Caco-2 (cell line): ENCODE results near the gene DCAF4. TPM values are rescaled to one million over a fixed set of nuclear protein-coding genes. Genes with fewer than 3 reads are reported as not detected.

Source experiments
- BruUV-seq: library from RNA; stranded (reverse); fragments of 400-500 nt; replicated peaks from 2 replicates; lab custom pipeline; 2021; lab: Mats Ljungman, UMichigan
- CTCF ChIA-PET: fragments of 300-600 bp; sonication (Branson Sonifier 250); formaldehyde crosslinking; loops from one replicate; lab custom pipeline; 2022; ENCODE audit warnings: antibody characterized with exemption; lab: Charles Lee
- POLR2A ChIA-PET: fragments of 300-600 bp; sonication (Branson Sonifier 250); formaldehyde crosslinking; loops from one replicate; lab custom pipeline; 2022; ENCODE audit warnings: antibody characterized with exemption; lab: Charles Lee
- DNase-seq, 2 experiments: peaks; one replicate each; pipeline versions ENCODE4 v3.0.0 to v3.0.0-alpha.2; 2020 to 2022
- H3K27me3 ChIP-seq: replicated peaks from 2 replicates; pipeline ENCODE4 v1.6.0; 2011; ENCODE audit warnings: low read length; ENCODE audit not compliant: control insufficient read depth, insufficient read depth
- H3K36me3 ChIP-seq: 2 replicates; pipeline ENCODE4 v1.5.1; 2011; ENCODE audit warnings: low read length; ENCODE audit not compliant: control insufficient read depth, insufficient read depth
- H3K4me1 ChIP-seq: fragments of 250-450 bp; sonication (Bioruptor Pico); 2 replicates; pipeline ENCODE4 v1.5.1; 2020; ENCODE audit warnings: mild to moderate bottlenecking
- H3K4me3 ChIP-seq: 2 replicates; pipeline ENCODE4 v1.5.1; 2011; ENCODE audit warnings: low read depth, mild to moderate bottlenecking, control low read depth, low read length
- H3K9me3 ChIP-seq: fragments of 250-450 bp; sonication (Bioruptor Pico); 2 replicates; pipeline ENCODE4 v1.5.1; 2020; ENCODE audit warnings: mild to moderate bottlenecking, moderate library complexity
- H3K27ac Mint-ChIP-seq: one replicate; pipeline ENCODE4 v1.8.0; 2022; ENCODE audit warnings: mixed read lengths; ENCODE audit not compliant: unreplicated experiment
- H3K27me3 Mint-ChIP-seq: one replicate; pipeline ENCODE4 v1.8.0; 2022; ENCODE audit warnings: mixed read lengths; ENCODE audit not compliant: insufficient read depth, unreplicated experiment
- H3K36me3 Mint-ChIP-seq: one replicate; pipeline ENCODE4 v1.8.0; 2022; ENCODE audit warnings: mild to moderate bottlenecking, mixed read lengths; ENCODE audit not compliant: insufficient read depth, unreplicated experiment
- H3K4me1 Mint-ChIP-seq: one replicate; pipeline ENCODE4 v1.8.0; 2022; ENCODE audit warnings: low read depth, mixed read lengths; ENCODE audit not compliant: unreplicated experiment
- H3K4me3 Mint-ChIP-seq: one replicate; pipeline ENCODE4 v1.8.0; 2022; ENCODE audit warnings: mild to moderate bottlenecking, moderate library complexity, mixed read lengths; ENCODE audit not compliant: unreplicated experiment
- H3K9me3 Mint-ChIP-seq: one replicate; pipeline ENCODE4 v1.8.0; 2022; ENCODE audit warnings: mixed read lengths; ENCODE audit not compliant: unreplicated experiment
- intact Hi-C: fragments of 100-400 bp; cut with micrococcal nuclease; formaldehyde crosslinking; loops from one replicate; pipeline ENCODE4 v1.10.0; 2022; ENCODE audit not compliant: unreplicated experiment
- total RNA-seq: library from RNA; stranded (reverse); gene quantifications from 2 replicates; pipeline ENCODE4 v1.2.3, GENCODE V29; 2022
- TF ChIP-seq, protein P1 (sequence below), 2 experiments: fragments of 200-600 bp in 1 of 2; IDR thresholded peaks; 1 replicate in 1 of 2; 2 replicates in 1 of 2; pipeline versions ENCODE4 v1.5.1 to v1.8.0; 2011 to 2022; ENCODE audit warnings: antibody characterized with exemption in 1 of 2, control low read depth in 1 of 2, inconsistent platforms in 1 of 2, low read depth in 1 of 2, low read length in 1 of 2, mild to moderate bottlenecking in 1 of 2, moderate library complexity in 1 of 2; ENCODE audit not compliant: insufficient read depth in 1 of 2, severe bottlenecking in 1 of 2, unreplicated experiment in 1 of 2

Gene DCAF4
- total RNA-seq, 1 experiment from 2014 or later = 21.1 TPM

GRCh38 chr14:72878746-72879145, 47.5 kb upstream of the DCAF4 start:
- no peaks in the 10 kb centered on the region for H3K4me1 ChIP-seq
- DNase-seq = no peak
- ChIA-PET POLR2A (no interaction called here), CTCF (no interaction called here)
- H3K4me1 Mint-ChIP-seq = no peaks in the 10 kb centered on the region
- no peak overlapping the region for H3K27ac Mint-ChIP-seq
- intact Hi-C loops = no loop called here
- no peak overlapping the region for H3K4me3 ChIP-seq
- no peaks in the 10 kb centered on the region for H3K36me3 Mint-ChIP-seq
- peaks cover 30% of the 10 kb centered on the region for H3K27me3 Mint-ChIP-seq
- H3K9me3 Mint-ChIP-seq = no peaks in the 10 kb centered on the region
- H3K36me3 ChIP-seq = no peaks in the 10 kb centered on the region
- TF ChIP-seq, protein P1, sequence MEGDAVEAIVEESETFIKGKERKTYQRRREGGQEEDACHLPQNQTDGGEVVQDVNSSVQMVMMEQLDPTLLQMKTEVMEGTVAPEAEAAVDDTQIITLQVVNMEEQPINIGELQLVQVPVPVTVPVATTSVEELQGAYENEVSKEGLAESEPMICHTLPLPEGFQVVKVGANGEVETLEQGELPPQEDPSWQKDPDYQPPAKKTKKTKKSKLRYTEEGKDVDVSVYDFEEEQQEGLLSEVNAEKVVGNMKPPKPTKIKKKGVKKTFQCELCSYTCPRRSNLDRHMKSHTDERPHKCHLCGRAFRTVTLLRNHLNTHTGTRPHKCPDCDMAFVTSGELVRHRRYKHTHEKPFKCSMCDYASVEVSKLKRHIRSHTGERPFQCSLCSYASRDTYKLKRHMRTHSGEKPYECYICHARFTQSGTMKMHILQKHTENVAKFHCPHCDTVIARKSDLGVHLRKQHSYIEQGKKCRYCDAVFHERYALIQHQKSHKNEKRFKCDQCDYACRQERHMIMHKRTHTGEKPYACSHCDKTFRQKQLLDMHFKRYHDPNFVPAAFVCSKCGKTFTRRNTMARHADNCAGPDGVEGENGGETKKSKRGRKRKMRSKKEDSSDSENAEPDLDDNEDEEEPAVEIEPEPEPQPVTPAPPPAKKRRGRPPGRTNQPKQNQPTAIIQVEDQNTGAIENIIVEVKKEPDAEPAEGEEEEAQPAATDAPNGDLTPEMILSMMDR (IDR thresholded peaks at IDR 0.05; ENCODE audit: insufficient read depth in 1 of 2, low read depth in 1 of 2, low read length in 1 of 2, severe bottlenecking in 1 of 2, unreplicated experiment in 1 of 2) = no peak
- peaks cover 3% of the 10 kb centered on the region; the same call in 1 of the 2 replicates for H3K27me3 ChIP-seq
- no TSS peak for BruUV-seq
- no peak overlapping the region for H3K4me3 Mint-ChIP-seq
- H3K9me3 ChIP-seq = no peaks in the 10 kb centered on the region

- CTCF ChIA-PET = no interaction called here
- BruUV-seq = no TSS peak
- intact Hi-C loops = no loop called here
These were observed 46.8 kb upstream of the DCAF4 start for GRCh38 chr14:72879431-72879830.

DNA sequence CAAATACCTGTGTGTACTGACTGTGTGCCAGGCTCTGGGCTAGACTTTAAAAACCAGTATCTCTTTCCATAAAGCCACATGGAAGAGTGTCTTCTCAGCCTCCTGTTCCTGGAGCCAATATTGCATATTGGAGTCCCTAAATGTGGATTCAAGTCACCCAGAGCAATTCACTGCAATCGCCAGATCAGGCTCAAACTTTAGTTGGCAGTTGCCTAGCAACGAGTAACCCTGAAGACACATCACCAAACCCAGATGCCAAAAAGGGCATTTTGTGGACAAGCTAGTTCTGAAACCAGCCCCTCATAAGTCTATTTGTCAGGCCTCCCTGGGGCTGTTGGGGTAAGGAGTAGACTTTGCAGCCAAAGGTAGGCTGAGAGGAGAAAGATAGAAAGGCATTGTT, 46.1 kb upstream of the DCAF4 start:
- Mint-ChIP-seq H3K27me3 (peaks cover 27% of the 10 kb centered on the region), H3K4me1 (no peaks in the 10 kb centered on the region)
- no TSS peak for BruUV-seq

More at GRCh38 chr14:72879431-72879830, 46.8 kb upstream of the DCAF4 start:
- peaks cover 27% of the 10 kb centered on the region for H3K27me3 Mint-ChIP-seq
- no peaks in the 10 kb centered on the region for H3K4me1 Mint-ChIP-seq
- TF ChIP-seq, protein P1 (IDR thresholded peaks at IDR 0.05; ENCODE audit: insufficient read depth in 1 of 2, low read depth in 1 of 2, low read length in 1 of 2, severe bottlenecking in 1 of 2, unreplicated experiment in 1 of 2) = no peak
- H3K9me3 ChIP-seq = no peaks in the 10 kb centered on the region
- no peak overlapping the region for H3K4me3 Mint-ChIP-seq
- peaks cover 3% of the 10 kb centered on the region; the same call in 1 of the 2 replicates for H3K27me3 ChIP-seq
- no peaks in the 10 kb centered on the region for H3K4me1 ChIP-seq
- no peaks in the 10 kb centered on the region for H3K36me3 Mint-ChIP-seq
- POLR2A ChIA-PET = no interaction called here
- no peak overlapping the region for H3K27ac Mint-ChIP-seq
- DNase-seq = no peak
- no peaks in the 10 kb centered on the region for H3K9me3 Mint-ChIP-seq
- H3K4me3 ChIP-seq = no peak overlapping the region
- no peaks in the 10 kb centered on the region for H3K36me3 ChIP-seq

More for the DNA sequence above, 46.1 kb upstream of the DCAF4 start:
- no peak for DNase-seq
- no peak overlapping the region for H3K4me3 Mint-ChIP-seq
- H3K9me3 Mint-ChIP-seq = no peaks in the 10 kb centered on the region
- no peak overlapping the region for H3K4me3 ChIP-seq
- TF ChIP-seq, protein P1 (IDR thresholded peaks at IDR 0.05; ENCODE audit: insufficient read depth in 1 of 2, low read depth in 1 of 2, low read length in 1 of 2, severe bottlenecking in 1 of 2, unreplicated experiment in 1 of 2) = no peak
- no peaks in the 10 kb centered on the region for H3K36me3 Mint-ChIP-seq
- H3K4me1 ChIP-seq = no peaks in the 10 kb centered on the region
- H3K9me3 ChIP-seq = no peaks in the 10 kb centered on the region
- intact Hi-C loops = no loop called here
- H3K36me3 ChIP-seq = no peaks in the 10 kb centered on the region
- H3K27me3 ChIP-seq = peaks cover 3% of the 10 kb centered on the region; the same call in 1 of the 2 replicates
- no peak overlapping the region for H3K27ac Mint-ChIP-seq
- POLR2A ChIA-PET = no interaction called here
- CTCF ChIA-PET = no interaction called here
